SK-N-SH (cell line): ENCODE data around the gene HSP90AA1.

Experiments used
- CHD2 ChIP-seq: fragments of 150-350 bp; IDR thresholded peaks from 2 replicates; pipeline ENCODE4 v1.6.1; 2018; ENCODE audit warnings: low read length; ENCODE audit not compliant: partially characterized antibody
- ELF1 ChIP-seq: IDR thresholded peaks from 2 replicates; pipeline ENCODE4 v1.4.0; 2012
- EP300 ChIP-seq, 2 experiments: IDR thresholded peaks; 2 replicates each; pipeline versions ENCODE4 v1.4.0 to v1.6.1; 2012; ENCODE audit warnings: borderline replicate concordance in 1 of 2, low read depth in 1 of 2, low read length in 1 of 2
- GATA2 ChIP-seq: sonication (generic); formaldehyde crosslinking; IDR thresholded peaks from 2 replicates; pipeline ENCODE4 v1.5.0; 2020; ENCODE audit warnings: mild to moderate bottlenecking, missing genetic modification reagents
- MEF2A ChIP-seq: IDR thresholded peaks from 2 replicates; pipeline ENCODE4 v1.4.0; 2012; ENCODE audit warnings: low read depth, borderline replicate concordance
- POLR2AphosphoS5 ChIP-seq: IDR thresholded peaks from 2 replicates; pipeline ENCODE4 v1.6.1; 2012; ENCODE audit warnings: low read depth, low read length
- RFX5 ChIP-seq: IDR thresholded peaks from 2 replicates; pipeline ENCODE4 v1.6.1; 2012; ENCODE audit warnings: mild to moderate bottlenecking, improper control_type of control experiment, low read length
- SIN3A ChIP-seq: IDR thresholded peaks from 2 replicates; pipeline ENCODE4 v1.6.1; 2012; ENCODE audit warnings: low read depth, mild to moderate bottlenecking, low read length, moderate library complexity, borderline replicate concordance
- TAF1 ChIP-seq: IDR thresholded peaks from 2 replicates; pipeline ENCODE4 v1.6.1; 2012; ENCODE audit warnings: low read depth, mild to moderate bottlenecking, low read length, moderate library complexity, borderline replicate concordance
- YY1 ChIP-seq: IDR thresholded peaks from 2 replicates; pipeline ENCODE4 v1.4.0; 2012; ENCODE audit warnings: low read depth, mild to moderate bottlenecking
- TF ChIP-seq, protein P1 (sequence below): fragments of 200-600 bp; sonication (generic); IDR thresholded peaks from 2 replicates; pipeline ENCODE4 v1.6.1; 2017; ENCODE audit warnings: antibody characterized with exemption, mild to moderate bottlenecking, moderate library complexity
- TF ChIP-seq, protein P2 (sequence below): IDR thresholded peaks from 2 replicates; pipeline ENCODE4 v1.4.0; 2012; ENCODE audit warnings: low read depth, borderline replicate concordance
- TF ChIP-seq, protein P3 (sequence below): IDR thresholded peaks from 2 replicates; pipeline ENCODE4 v1.6.1; 2012; ENCODE audit warnings: mild to moderate bottlenecking, low read depth, low read length, moderate library complexity

DNA sequence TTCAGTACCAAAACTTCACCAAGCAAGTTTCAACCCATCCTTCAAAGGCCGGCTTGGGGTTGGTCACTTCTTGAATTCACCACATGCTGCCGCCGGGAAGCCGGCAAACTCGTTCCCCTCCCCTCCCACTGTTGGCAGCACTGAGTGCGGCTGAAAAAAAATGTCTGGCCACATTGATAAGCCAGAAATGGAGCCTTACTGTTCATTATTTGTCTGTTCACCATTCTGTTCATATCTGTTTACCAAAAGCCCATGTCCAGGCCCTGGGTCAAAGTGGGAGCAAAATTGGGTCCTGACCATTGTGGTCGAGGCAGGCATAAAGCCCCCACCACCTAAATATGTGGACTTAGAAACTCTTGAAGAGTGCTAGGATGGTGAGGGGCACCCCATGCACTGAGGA lies 7.3 kb upstream of the HSP90AA1 start:
- TF ChIP-seq TAF1 (no peak), ELF1 (no peak), EP300 (IDR thresholded peaks at IDR 0.05; ENCODE audit: borderline replicate concordance in 1 of 2, low read depth in 1 of 2, low read length in 1 of 2) (no peak), RFX5 (no peak), CHD2 (no peak), POLR2AphosphoS5 (no peak), YY1 (no peak), SIN3A (no peak), MEF2A (no peak), GATA2 (CRISPR knock-in tag) (no peak)
- TF ChIP-seq, protein P1, sequence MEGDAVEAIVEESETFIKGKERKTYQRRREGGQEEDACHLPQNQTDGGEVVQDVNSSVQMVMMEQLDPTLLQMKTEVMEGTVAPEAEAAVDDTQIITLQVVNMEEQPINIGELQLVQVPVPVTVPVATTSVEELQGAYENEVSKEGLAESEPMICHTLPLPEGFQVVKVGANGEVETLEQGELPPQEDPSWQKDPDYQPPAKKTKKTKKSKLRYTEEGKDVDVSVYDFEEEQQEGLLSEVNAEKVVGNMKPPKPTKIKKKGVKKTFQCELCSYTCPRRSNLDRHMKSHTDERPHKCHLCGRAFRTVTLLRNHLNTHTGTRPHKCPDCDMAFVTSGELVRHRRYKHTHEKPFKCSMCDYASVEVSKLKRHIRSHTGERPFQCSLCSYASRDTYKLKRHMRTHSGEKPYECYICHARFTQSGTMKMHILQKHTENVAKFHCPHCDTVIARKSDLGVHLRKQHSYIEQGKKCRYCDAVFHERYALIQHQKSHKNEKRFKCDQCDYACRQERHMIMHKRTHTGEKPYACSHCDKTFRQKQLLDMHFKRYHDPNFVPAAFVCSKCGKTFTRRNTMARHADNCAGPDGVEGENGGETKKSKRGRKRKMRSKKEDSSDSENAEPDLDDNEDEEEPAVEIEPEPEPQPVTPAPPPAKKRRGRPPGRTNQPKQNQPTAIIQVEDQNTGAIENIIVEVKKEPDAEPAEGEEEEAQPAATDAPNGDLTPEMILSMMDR, result no peak
- TF ChIP-seq, protein P2, sequence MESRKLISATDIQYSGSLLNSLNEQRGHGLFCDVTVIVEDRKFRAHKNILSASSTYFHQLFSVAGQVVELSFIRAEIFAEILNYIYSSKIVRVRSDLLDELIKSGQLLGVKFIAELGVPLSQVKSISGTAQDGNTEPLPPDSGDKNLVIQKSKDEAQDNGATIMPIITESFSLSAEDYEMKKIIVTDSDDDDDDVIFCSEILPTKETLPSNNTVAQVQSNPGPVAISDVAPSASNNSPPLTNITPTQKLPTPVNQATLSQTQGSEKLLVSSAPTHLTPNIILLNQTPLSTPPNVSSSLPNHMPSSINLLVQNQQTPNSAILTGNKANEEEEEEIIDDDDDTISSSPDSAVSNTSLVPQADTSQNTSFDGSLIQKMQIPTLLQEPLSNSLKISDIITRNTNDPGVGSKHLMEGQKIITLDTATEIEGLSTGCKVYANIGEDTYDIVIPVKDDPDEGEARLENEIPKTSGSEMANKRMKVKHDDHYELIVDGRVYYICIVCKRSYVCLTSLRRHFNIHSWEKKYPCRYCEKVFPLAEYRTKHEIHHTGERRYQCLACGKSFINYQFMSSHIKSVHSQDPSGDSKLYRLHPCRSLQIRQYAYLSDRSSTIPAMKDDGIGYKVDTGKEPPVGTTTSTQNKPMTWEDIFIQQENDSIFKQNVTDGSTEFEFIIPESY, result no peak
- TF ChIP-seq, protein P3, sequence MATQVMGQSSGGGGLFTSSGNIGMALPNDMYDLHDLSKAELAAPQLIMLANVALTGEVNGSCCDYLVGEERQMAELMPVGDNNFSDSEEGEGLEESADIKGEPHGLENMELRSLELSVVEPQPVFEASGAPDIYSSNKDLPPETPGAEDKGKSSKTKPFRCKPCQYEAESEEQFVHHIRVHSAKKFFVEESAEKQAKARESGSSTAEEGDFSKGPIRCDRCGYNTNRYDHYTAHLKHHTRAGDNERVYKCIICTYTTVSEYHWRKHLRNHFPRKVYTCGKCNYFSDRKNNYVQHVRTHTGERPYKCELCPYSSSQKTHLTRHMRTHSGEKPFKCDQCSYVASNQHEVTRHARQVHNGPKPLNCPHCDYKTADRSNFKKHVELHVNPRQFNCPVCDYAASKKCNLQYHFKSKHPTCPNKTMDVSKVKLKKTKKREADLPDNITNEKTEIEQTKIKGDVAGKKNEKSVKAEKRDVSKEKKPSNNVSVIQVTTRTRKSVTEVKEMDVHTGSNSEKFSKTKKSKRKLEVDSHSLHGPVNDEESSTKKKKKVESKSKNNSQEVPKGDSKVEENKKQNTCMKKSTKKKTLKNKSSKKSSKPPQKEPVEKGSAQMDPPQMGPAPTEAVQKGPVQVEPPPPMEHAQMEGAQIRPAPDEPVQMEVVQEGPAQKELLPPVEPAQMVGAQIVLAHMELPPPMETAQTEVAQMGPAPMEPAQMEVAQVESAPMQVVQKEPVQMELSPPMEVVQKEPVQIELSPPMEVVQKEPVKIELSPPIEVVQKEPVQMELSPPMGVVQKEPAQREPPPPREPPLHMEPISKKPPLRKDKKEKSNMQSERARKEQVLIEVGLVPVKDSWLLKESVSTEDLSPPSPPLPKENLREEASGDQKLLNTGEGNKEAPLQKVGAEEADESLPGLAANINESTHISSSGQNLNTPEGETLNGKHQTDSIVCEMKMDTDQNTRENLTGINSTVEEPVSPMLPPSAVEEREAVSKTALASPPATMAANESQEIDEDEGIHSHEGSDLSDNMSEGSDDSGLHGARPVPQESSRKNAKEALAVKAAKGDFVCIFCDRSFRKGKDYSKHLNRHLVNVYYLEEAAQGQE, result no peak
